ENCODE data around the gene PLTP.

Gene PLTP

GRCh38 chr20:45898285-45898684 is 13.7 kb downstream of the PLTP start:
- DNase-seq (ENCODE audit: low read depth in 2 of 2), result no peak

GRCh38 chr20:45897692-45898091 is 14.3 kb downstream of the PLTP start:
- no peak for DNase-seq (ENCODE audit: low read depth in 2 of 2)

- no peak for DNase-seq (ENCODE audit: low read depth in 2 of 2)
These were observed 14.7 kb downstream of the PLTP start for GRCh38 chr20:45897289-45897688.

GRCh38 chr20:45896641-45897161 is 15.3 kb downstream of the PLTP start:
- DNase-seq (ENCODE audit: low read depth in 2 of 2), result no peak

DNA sequence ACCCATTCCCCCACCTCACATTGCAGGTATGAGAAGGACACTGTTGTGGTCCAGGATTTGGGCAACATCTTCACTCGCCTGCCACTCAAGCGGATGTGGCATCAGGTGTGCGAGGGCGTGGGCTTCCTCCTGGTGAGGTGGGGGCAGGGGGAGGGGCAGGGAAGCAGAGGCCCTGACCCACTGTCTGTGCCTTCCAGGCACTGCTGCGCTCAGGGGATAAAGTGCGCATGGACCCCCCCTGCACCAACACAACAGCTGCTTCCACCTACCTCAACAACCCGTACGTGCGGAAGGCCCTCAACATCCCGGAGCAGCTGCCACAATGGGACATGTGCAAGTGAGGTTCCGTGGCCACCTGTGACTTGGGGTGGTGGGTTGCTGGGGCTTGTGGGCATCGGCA is 17.2 kb downstream of the PLTP start:
- DNase-seq (ENCODE audit: low read depth in 2 of 2), result no peak

DNA sequence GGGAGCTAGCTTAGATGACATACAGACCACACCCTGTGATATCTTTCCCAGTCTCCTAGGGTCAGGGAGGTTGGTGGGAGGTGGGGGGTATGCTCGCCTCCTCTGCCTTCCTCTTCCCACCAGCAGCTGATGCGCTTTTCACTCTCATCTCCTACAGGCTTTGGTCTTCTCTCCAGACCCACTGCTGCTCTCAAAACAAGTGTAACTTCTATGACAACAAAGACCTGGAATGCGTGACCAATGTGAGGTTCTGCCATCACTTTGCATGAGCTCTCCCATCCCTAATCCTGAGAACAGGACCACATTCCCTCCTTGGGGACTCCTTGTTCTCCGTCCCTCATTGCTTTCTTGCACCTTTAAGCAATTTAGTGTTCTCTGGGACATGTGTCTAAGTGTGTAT is 18.1 kb downstream of the PLTP start:
- DNase-seq (ENCODE audit: low read depth in 2 of 2), result no peak

DNA sequence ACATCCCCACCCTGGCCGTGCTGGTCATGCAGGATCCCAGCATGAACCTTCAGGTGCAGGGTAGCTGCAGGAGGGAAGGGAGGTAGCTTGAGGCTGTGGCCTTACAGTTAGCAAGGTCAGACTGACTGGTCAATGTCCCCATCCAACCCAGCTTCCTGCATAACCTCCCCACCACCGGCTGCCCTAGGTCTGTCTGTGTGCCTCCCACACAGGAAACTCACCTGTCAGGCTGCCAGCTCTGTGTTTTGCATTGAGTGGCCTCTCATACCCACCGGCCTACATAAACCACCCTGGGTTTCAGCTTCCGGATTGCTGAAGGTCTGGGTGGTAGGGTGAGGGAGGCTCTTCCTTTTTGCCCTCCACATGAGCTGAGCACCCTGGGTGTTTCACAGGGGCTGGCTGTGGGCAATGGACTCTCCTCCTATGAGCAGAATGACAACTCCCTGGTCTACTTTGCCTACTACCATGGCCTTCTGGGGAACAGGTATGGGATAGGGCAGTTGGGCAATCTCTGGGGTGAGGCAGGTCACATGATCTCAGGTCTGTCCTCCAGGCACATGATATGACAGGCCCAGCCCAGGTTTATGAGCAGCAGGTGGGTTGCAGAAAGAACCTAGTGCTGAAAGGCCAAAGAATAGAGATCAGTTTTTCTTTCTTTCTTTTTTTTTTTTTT is 19.0 kb downstream of the PLTP start:
- DNase-seq (ENCODE audit: low read depth in 2 of 2), result peak in 1 of 2 donors; percentile 28

DNA sequence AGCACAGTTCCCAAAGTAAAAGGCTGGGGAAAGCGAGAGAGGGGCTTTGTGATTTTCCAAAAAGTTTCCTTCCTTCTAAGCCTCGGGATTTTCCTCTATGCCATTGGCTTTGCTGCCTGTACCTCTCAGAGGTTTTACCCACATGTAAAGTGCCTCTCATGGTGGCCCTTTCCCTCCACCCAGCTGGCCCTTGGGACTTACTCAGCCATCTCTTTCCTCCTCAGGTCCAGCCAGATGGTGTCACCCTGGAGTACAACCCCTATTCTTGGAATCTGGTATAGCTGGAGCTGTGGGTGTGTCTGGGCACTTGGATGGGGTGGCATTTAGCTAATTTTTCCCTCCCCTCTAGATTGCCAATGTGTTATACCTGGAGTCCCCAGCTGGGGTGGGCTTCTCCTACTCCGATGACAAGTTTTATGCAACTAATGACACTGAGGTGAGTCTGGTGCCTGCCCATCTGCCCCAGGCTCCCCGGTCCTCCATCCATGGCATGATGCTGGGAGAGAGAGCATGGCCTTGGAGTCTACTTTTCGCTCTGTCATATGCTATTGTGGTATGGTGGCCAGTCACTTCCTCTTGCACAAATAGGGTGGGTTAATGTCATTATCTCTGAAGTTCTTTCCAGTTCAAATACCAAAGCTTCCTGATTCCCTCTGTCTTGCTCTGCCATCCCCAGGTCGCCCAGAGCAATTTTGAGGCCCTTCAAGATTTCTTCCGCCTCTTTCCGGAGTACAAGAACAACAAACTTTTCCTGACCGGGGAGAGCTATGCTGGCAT is 19.7 kb downstream of the PLTP start:
- DNase-seq (ENCODE audit: low read depth in 2 of 2), result no peak

- peak; percentile 77 to 79 for DNase-seq (ENCODE audit: low read depth in 2 of 2)
These were observed 20.7 kb downstream of the PLTP start, which contains the start of the genes CTSA and NEURL2 for GRCh38 chr20:45890985-45891983. Gene CTSA, plus strand, starts transcription at chr20:45891335. Its CDS starts 234 bp downstream, at chr20:45891569. Gene NEURL2, minus strand, starts transcription at chr20:45891208. Its CDS starts 217 bp downstream, at chr20:45890991.

DNA sequence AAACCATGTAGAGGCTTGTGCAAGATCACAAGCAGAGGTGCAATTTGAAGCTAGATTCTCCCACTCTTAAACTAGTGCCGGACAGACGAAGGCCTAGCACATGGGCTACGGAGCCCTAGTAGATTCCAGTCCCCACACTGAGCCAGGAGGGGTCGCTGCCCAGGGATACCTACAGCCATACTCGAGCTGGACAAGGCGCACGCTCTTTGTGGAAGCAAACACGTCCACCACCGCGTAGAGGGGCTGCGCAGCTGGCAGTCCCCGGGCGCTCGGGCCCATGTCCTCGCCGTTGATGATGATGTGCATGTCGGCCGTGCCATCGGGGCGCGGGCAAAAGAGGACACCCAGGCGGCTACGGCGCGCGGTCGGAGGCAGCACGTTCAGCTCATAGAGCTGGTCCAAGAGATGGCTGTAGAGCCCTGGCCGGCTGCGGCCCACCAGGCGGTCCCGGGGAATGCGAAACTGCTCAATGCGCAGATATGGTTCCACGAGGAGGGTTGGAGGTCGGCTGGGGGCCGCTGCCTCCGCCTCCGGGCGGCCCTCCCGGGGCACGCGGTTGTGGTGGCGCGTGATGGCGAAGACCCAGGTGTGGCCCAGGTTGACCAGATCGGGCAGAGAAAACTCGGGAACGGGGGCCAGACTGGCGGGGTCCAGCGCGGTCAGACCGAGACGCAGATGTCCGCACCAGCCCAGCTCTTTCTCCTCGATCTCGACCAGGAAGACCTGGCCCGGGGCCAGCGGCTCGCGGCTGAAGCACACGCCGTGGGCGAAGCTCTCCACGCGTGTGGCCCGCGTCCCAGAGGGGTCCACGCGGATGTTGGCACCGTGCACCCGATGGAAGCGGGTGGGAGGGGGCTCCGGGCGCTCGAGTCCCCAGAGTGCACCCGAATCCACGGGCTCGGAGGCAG is 21.6 kb downstream of the PLTP start:
- peak in 1 of 2 donors; percentile 33 for DNase-seq (ENCODE audit: low read depth in 2 of 2)

DNA sequence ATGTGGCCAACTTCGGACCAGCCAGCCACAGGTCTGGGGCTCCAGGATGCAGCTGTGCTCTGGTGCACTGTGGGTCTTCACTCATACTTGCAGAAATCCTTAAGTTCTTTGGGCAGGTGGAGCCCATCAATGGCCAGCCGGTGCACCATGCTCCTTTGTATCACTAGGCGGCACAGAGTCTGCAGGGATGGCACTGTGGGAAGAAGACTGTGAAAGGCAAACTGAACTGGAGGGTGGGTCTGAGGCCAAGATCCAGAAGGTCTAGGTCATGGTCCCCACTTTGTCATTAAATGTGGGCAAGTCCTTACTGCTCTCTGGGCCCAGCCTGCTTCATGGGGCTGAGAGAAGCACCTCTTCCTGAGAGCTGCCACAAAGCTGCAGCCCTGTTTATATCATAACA is 23.3 kb downstream of the PLTP start:
- DNase-seq (ENCODE audit: low read depth in 2 of 2), result no peak

GRCh38 chr20:45887346-45887715 is 24.6 kb downstream of the PLTP start, which contains the start of gene SPATA25:
Gene SPATA25, minus strand, starts transcription at chr20:45887622. Its CDS starts 32 bp downstream, at chr20:45887590.
- no peak for DNase-seq (ENCODE audit: low read depth in 2 of 2)

- no peak for DNase-seq (ENCODE audit: low read depth in 2 of 2)
These were observed 25.2 kb downstream of the PLTP start for GRCh38 chr20:45886590-45887345.

- no peak for DNase-seq (ENCODE audit: low read depth in 2 of 2)
These were observed 28.9 kb downstream of the PLTP start for GRCh38 chr20:45883100-45883469.

DNA sequence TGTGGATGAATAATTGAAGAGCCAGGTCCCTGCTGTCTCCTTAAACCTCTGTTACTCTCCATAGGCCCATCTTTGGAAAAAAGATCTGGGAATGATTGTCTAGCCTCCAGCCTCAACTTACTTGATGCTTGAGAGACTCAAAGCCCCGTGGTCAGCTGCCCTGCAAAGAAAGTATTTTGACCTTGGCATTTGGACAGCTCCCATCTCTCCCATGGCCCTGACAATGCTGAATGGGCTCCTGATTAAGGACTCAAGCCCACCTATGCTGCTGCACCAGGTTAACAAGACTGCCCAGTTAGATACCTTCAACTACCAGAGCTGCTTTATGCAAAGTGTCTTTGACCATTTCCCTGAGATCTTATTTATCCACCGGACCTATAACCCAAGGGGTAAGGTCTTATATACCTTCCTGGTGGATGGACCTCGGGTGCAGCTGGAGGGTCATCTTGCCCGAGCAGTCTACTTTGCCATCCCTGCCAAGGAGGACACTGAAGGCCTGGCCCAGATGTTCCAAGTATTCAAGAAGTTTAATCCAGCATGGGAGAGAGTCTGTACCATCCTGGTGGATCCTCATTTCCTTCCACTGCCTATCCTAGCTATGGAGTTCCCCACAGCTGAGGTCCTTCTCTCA is 29.4 kb downstream of the PLTP start:
- no peak for DNase-seq (ENCODE audit: low read depth in 2 of 2)

- peak; percentile 94 to 98 for DNase-seq (ENCODE audit: low read depth in 2 of 2)
These were observed 30.8 kb downstream of the PLTP start, which contains the start of gene ZSWIM1 for GRCh38 chr20:45880988-45881788. Gene ZSWIM1, plus strand, starts transcription at chr20:45881227. Its CDS starts 1,366 bp downstream, at chr20:45882593.

GRCh38 chr20:45878076-45878761 is 33.7 kb downstream of the PLTP start:
- no peak for DNase-seq (ENCODE audit: low read depth in 2 of 2)

DNA sequence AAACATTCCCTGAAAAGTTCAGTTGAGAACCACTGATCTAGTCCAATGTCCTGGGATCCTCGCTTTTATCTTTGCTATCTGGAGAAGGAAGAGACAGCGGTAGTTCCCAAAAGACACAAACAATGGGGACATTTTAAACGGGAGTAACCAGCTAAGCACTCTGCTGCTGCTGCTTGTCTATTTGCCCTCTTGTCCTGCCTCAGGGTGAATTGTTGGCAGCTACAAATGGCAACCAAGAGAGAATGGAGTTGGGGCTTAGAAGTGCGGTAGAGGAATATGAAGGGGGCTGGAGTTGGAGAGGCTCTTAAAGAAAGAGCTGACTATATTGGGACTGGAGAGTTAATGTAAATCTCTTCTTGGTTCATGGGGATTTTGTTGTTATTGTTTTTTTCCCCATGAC is 37.4 kb downstream of the PLTP start:
- DNase-seq (ENCODE audit: low read depth in 2 of 2), result no peak

Data from stimulated activated CD8-positive, alpha-beta memory T cell treated with anti-CD3 and anti-CD28 coated beads, Interleukin-7, amount 100 ng/mL, for 4 hours (primary cell).